Measurements from ENCODE around the gene CORO2B. TPM values are rescaled to one million over a fixed set of nuclear protein-coding genes. Genes with fewer than 3 reads are reported as not detected.

Gene CORO2B
- total and polyA plus RNA-seq, 9 of the 15 experiments (the other 6 are each of a cell fraction or from before 2014, with no cell fraction given): not detected

GRCh38 chr15:68653031-68653635 lies 74.3 kb downstream of the CORO2B start:
- H3K9me1 ChIP-seq (ENCODE audit: control insufficient read depth, insufficient read depth, low read length): no peaks in the 10 kb centered on the region
- no peak overlapping the region for H3K27ac ChIP-seq (ENCODE audit: extremely low read depth, low read depth, low read length)
- DNase-seq (ENCODE audit: extremely low read depth in 1 of 4, low spot score in 3 of 4) (no peak), ATAC-seq (no peak), FAIRE-seq (no peak)
- ChIA-PET CTCF (ENCODE audit: low intra/inter-chr PET ratio) (no interaction called here), POLR2A (no interaction called here)
- no peaks in the 10 kb centered on the region for H3K36me3 ChIP-seq (ENCODE audit: control insufficient read depth, insufficient read depth, low read length)
- no peak overlapping the region for H2AFZ ChIP-seq (ENCODE audit: low read depth, low read length)
- no peak overlapping the region for H3K4me3 ChIP-seq
- peaks cover 5% of the 10 kb centered on the region; the same call in 1 of the 2 replicates for H4K20me1 ChIP-seq (replicated peaks; ENCODE audit: control insufficient read depth, insufficient read depth, low read length)
- in situ Hi-C loops (cut with MboI) (no loop called here), intact Hi-C loops (cut with micrococcal nuclease) (no loop called here)
- no TSS peak for BruUV-seq (replicated peaks)
- H3K9ac ChIP-seq (ENCODE audit: insufficient read depth in 1 of 2, low read depth in 2 of 2, low read length in 2 of 2): no peak overlapping the region
- H3K9me3 ChIP-seq (replicated peaks; ENCODE audit: control insufficient read depth, insufficient read depth, low read depth, low read length): no peaks in the 10 kb centered on the region
- peaks cover 0 to 5% of the 10 kb centered on the region in 2 experiments; a peak in 1 of 5 replicates for H3K4me1 ChIP-seq (replicated peaks in 1 of 2; ENCODE audit: control insufficient read depth in 2 of 2, insufficient read depth in 2 of 2, low read length in 2 of 2)
- H3K79me2 ChIP-seq (ENCODE audit: control insufficient read depth, insufficient read depth, low read length): no peaks in the 10 kb centered on the region
- WGBS (ENCODE audit: insufficient coverage, low coverage, missing lambda C conversion rate): 0% methylated on average over 6 of the region's 6 CpGs
- peaks cover 9 to 41% of the 10 kb centered on the region in 2 experiments; a peak in 3 of 5 replicates for H3K27me3 ChIP-seq (ENCODE audit: control insufficient read depth in 2 of 2, insufficient read depth in 2 of 2, low read length in 2 of 2)
- no peak overlapping the region for H3K4me2 ChIP-seq (ENCODE audit: insufficient read depth, low read length)
- TF ChIP-seq CBFA2T3 (IDR thresholded peaks at IDR 0.05) (no peak), XRCC5 (IDR thresholded peaks at IDR 0.05; ENCODE audit: low read depth, low read length) (no peak), SIN3B (IDR thresholded peaks at IDR 0.05; ENCODE audit: low read depth) (no peak), ZC3H11A (IDR thresholded peaks at IDR 0.05; ENCODE audit: low read depth, low read length) (no peak), DACH1 (IDR thresholded peaks at IDR 0.05; ENCODE audit: partially characterized antibody) (no peak), ZBTB43 (CRISPR knock-in tag; IDR thresholded peaks at IDR 0.05) (no peak), REST (IDR thresholded peaks at IDR 0.05; ENCODE audit: borderline replicate concordance) (no peak), REST (CRISPR knock-in tag; IDR thresholded peaks at IDR 0.05; ENCODE audit: low read depth) (no peak), ZNF77 (CRISPR knock-in tag; IDR thresholded peaks at IDR 0.05) (no peak), KHSRP (IDR thresholded peaks at IDR 0.05) (no peak), RFX7 (CRISPR knock-in tag; IDR thresholded peaks at IDR 0.05) (no peak), OTX1 (CRISPR knock-in tag; IDR thresholded peaks at IDR 0.05) (no peak), PHB2 (IDR thresholded peaks at IDR 0.05; ENCODE audit: low read depth) (no peak), ZNF280B (CRISPR knock-in tag; IDR thresholded peaks at IDR 0.05) (no peak)

All from K562 (cell line).